GM13977 (cell line): ENCODE measurements around the gene MRGPRX3.
"Not testable (repeated sequence)": the region's sequence is repeated elsewhere in the genome, so short reads cannot be mapped to it uniquely, and the experiment has no call there.

Experiments
- DNase-seq: peaks from one replicate; pipeline ENCODE4 v3.0.0; 2012; ENCODE audit warnings: low spot score
- in situ Hi-C: fragments of 300-500 bp; cut with MboI; formaldehyde crosslinking; loops from one replicate; pipeline ENCODE4 v1.12.0; 2022; ENCODE audit warnings: low sequenced_read_pairs, low pct_unique_long_range_greater_than_20kb, mixed read lengths, inconsistent platforms; ENCODE audit not compliant: unreplicated experiment
- TF ChIP-seq, protein P1 (sequence below): IDR thresholded peaks from 2 replicates; pipeline ENCODE4 v1.5.1; 2012; ENCODE audit warnings: mild to moderate bottlenecking, control low read depth; ENCODE audit not compliant: insufficient read depth; ENCODE audit errors: extremely low read depth, missing control alignments

The MRGPRX3 gene

GRCh38 chr11:18105086-18105801 lies 27.1 kb upstream of the MRGPRX3 start:
- no peak for DNase-seq
- TF ChIP-seq, protein P1, sequence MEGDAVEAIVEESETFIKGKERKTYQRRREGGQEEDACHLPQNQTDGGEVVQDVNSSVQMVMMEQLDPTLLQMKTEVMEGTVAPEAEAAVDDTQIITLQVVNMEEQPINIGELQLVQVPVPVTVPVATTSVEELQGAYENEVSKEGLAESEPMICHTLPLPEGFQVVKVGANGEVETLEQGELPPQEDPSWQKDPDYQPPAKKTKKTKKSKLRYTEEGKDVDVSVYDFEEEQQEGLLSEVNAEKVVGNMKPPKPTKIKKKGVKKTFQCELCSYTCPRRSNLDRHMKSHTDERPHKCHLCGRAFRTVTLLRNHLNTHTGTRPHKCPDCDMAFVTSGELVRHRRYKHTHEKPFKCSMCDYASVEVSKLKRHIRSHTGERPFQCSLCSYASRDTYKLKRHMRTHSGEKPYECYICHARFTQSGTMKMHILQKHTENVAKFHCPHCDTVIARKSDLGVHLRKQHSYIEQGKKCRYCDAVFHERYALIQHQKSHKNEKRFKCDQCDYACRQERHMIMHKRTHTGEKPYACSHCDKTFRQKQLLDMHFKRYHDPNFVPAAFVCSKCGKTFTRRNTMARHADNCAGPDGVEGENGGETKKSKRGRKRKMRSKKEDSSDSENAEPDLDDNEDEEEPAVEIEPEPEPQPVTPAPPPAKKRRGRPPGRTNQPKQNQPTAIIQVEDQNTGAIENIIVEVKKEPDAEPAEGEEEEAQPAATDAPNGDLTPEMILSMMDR: no peak
- in situ Hi-C loops: loop anchor here (10.0 kb wide), 1 partner anchor 120 kb away; no protein-coding TSS in a partner anchor

- peak; percentile 92 for DNase-seq
- TF ChIP-seq, protein P1: peak; percentile 92
- in situ Hi-C loops: loop anchor here (10.0 kb wide), 1 partner anchor 121 kb away; no protein-coding TSS in a partner anchor
Observed at GRCh38 chr11:18105802-18106574, 26.4 kb upstream of the MRGPRX3 start, which contains the start of gene SAAL1. TSS of gene SAAL1 (minus strand) at chr11:18106082. CDS start at chr11:18106041, 41 bp downstream.

DNA sequence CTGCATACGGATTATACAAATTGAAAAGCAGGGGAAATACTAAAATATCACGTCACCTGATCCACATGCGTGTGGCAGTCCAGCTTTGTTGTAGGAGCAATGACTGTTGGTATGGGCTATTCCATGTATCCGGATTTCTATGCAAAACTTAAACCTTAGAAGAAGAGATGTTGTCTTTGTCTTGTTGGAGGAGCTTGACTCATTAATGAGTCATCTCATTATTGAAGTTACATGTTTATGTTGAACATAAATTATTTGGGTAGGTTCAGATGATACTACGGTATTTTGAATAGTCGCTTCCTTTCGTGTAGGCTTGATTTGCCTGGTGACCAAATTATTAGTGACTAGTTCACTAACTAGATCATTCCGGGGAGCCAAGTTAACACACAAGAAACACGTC lies 25.7 kb upstream of the MRGPRX3 start:
- TF ChIP-seq, protein P1: no peak
- DNase-seq: no peak
- in situ Hi-C loops: loop anchor here (10.0 kb wide), 1 partner anchor 122 kb away; no protein-coding TSS in a partner anchor

DNA sequence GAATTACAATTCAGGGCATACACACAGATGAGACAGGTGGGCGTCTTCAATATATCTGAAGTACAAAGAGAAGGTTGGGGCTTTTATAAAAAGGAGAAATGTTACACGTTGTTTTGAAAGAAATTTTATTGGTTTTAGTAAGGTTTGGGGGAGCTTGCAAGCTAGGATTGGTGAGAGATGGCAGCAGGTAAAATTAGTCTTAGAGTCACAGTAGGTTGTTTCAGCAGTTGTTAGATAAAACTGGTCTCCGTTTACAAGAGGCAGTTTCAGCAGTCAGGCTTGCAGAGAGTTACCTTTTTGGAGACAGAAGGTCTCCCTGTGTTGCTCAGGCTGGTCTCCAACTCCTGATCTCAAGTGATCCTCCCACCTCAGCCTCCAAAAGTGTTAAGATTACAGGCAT lies 24.1 kb upstream of the MRGPRX3 start:
- DNase-seq: no peak
- TF ChIP-seq, protein P1: no peak
- in situ Hi-C loops: loop anchor here (10.0 kb wide), 1 partner anchor 123 kb away; no protein-coding TSS in a partner anchor

DNA sequence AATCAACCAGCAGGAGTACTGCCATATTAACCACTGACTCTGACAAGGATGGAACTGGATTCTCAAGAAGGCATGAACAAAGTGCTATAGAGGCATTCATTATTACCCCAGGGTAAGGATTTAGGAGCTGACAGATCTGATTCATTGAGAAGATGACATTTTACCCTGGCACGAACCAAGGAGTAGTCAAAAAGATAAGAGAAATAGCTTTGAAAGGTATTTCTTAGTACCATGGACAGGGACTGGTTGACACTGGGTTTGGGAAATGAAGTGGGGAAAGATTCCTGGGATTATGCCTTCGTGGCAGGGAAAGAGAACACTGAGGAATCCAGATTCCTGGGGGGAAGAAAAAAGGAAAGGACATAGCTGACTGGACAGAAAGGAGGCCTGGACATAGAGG lies 21.4 kb upstream of the MRGPRX3 start:
- in situ Hi-C loops: no loop called here
- no peak for DNase-seq
- TF ChIP-seq, protein P1: no peak

GRCh38 chr11:18115360-18116127 lies 16.8 kb upstream of the MRGPRX3 start:
- peak; percentile 83 for DNase-seq
- TF ChIP-seq, protein P1: peak; percentile 85
- in situ Hi-C loops: no loop called here

- in situ Hi-C loops: not testable (repeated sequence)
Observed at GRCh38 chr11:18121331-18121828, 11.0 kb upstream of the MRGPRX3 start.

GRCh38 chr11:18131115-18131514 lies 1.3 kb upstream of the MRGPRX3 start:
- in situ Hi-C loops, DNase-seq: not testable (repeated sequence)

More at GRCh38 chr11:18121331-18121828, 11.0 kb upstream of the MRGPRX3 start:
- DNase-seq: not testable (repeated sequence)
